ENCODE data around the gene CFAP92.
"Not testable (repeated sequence)": the region's sequence is repeated elsewhere in the genome, so short reads cannot be mapped to it uniquely, and the experiment has no call there.

Gene CFAP92

GRCh38 chr3:128929364-128929763, 64.5 kb downstream of the CFAP92 start:
- Histone ChIP-seq H3K27me3 (ENCODE audit: insufficient read depth, poor library complexity, severe bottlenecking) (no peaks in the 10 kb centered on the region), H3K27ac (ENCODE audit: poor library complexity, severe bottlenecking) (no peak overlapping the region), H3K36me3 (ENCODE audit: low read depth) (no peaks in the 10 kb centered on the region), H3K4me1 (ENCODE audit: insufficient read depth, poor library complexity, severe bottlenecking) (no peaks in the 10 kb centered on the region), H3K9me3 (ENCODE audit: severe bottlenecking) (no peaks in the 10 kb centered on the region), H3K4me3 (ENCODE audit: severe bottlenecking) (no peak overlapping the region)
- TF ChIP-seq CTCF (IDR thresholded peaks at IDR 0.05; ENCODE audit: poor library complexity, severe bottlenecking) = no peak
- ATAC-seq (ENCODE audit: low read depth) = no peak
- no peak for DNase-seq (ENCODE audit: low spot score)

GRCh38 chr3:128923986-128924385, 69.9 kb downstream of the CFAP92 start:
- H3K4me3 ChIP-seq (ENCODE audit: severe bottlenecking); H3K9me3 ChIP-seq (ENCODE audit: severe bottlenecking); H3K4me1 ChIP-seq (ENCODE audit: insufficient read depth, poor library complexity, severe bottlenecking); DNase-seq (ENCODE audit: low spot score); H3K27ac ChIP-seq (ENCODE audit: poor library complexity, severe bottlenecking); H3K36me3 ChIP-seq (ENCODE audit: low read depth); H3K27me3 ChIP-seq (ENCODE audit: insufficient read depth, poor library complexity, severe bottlenecking); ATAC-seq (ENCODE audit: low read depth): not testable (repeated sequence)

- DNase-seq (ENCODE audit: low spot score) (no peak), ATAC-seq (ENCODE audit: low read depth) (no peak)
- Histone ChIP-seq H3K27ac (ENCODE audit: poor library complexity, severe bottlenecking) (no peak overlapping the region), H3K9me3 (ENCODE audit: severe bottlenecking) (no peaks in the 10 kb centered on the region), H3K36me3 (ENCODE audit: low read depth) (peaks cover 9% of the 10 kb centered on the region; the same call in 1 of the 2 replicates), H3K27me3 (ENCODE audit: insufficient read depth, poor library complexity, severe bottlenecking) (no peaks in the 10 kb centered on the region), H3K4me3 (ENCODE audit: severe bottlenecking) (no peak overlapping the region), H3K4me1 (ENCODE audit: insufficient read depth, poor library complexity, severe bottlenecking) (no peaks in the 10 kb centered on the region)
- no peak for TF ChIP-seq CTCF (IDR thresholded peaks at IDR 0.05; ENCODE audit: poor library complexity, severe bottlenecking)
Measured at GRCh38 chr3:128923576-128923975, 70.3 kb downstream of the CFAP92 start.

GRCh38 chr3:128922804-128923459, 70.9 kb downstream of the CFAP92 start:
- no peak overlapping the region for H3K4me3 ChIP-seq (ENCODE audit: severe bottlenecking)
- peaks cover 9% of the 10 kb centered on the region; the same call in 1 of the 2 replicates for H3K36me3 ChIP-seq (ENCODE audit: low read depth)
- H3K9me3 ChIP-seq (ENCODE audit: severe bottlenecking) = no peaks in the 10 kb centered on the region
- no peak for DNase-seq (ENCODE audit: low spot score)
- no peak overlapping the region for H3K27ac ChIP-seq (ENCODE audit: poor library complexity, severe bottlenecking)
- ATAC-seq (ENCODE audit: low read depth) = no peak
- TF ChIP-seq CTCF (IDR thresholded peaks at IDR 0.05; ENCODE audit: poor library complexity, severe bottlenecking) = no peak
- no peaks in the 10 kb centered on the region for H3K27me3 ChIP-seq (ENCODE audit: insufficient read depth, poor library complexity, severe bottlenecking)
- H3K4me1 ChIP-seq (ENCODE audit: insufficient read depth, poor library complexity, severe bottlenecking) = no peaks in the 10 kb centered on the region

GRCh38 chr3:128919988-128920387, 73.9 kb downstream of the CFAP92 start:
- DNase-seq (ENCODE audit: low spot score) (no peak), ATAC-seq (ENCODE audit: low read depth) (no peak; the same call in 2 of the 3 replicates)
- Histone ChIP-seq H3K27ac (ENCODE audit: poor library complexity, severe bottlenecking) (no peak overlapping the region), H3K36me3 (ENCODE audit: low read depth) (peaks cover 12% of the 10 kb centered on the region; the same call in 1 of the 2 replicates), H3K9me3 (ENCODE audit: severe bottlenecking) (no peaks in the 10 kb centered on the region), H3K4me1 (ENCODE audit: insufficient read depth, poor library complexity, severe bottlenecking) (no peaks in the 10 kb centered on the region), H3K27me3 (ENCODE audit: insufficient read depth, poor library complexity, severe bottlenecking) (no peaks in the 10 kb centered on the region), H3K4me3 (ENCODE audit: severe bottlenecking) (no peak overlapping the region)
- TF ChIP-seq CTCF (IDR thresholded peaks at IDR 0.05; ENCODE audit: poor library complexity, severe bottlenecking) = no peak

Measured in RWPE2 (cell line).